Panc1 (cell line): ENCODE data around the gene DHRS12. TPM values are rescaled to one million over a fixed set of nuclear protein-coding genes. Genes with fewer than 3 reads are reported as not detected.

ENCODE experiments used
- ATAC-seq: fragments of 200-7000 bp; cut with Tn5 transposase; 2 replicates; pipeline ENCODE4 v1.9.1; 2020; ENCODE audit warnings: mild to moderate bottlenecking, moderate library complexity
- BruUV-seq: library from RNA; stranded (reverse); fragments of 400-500 nt; replicated peaks from 2 replicates; lab custom pipeline; 2021; lab: Mats Ljungman, UMichigan
- CTCF ChIA-PET: fragments of 300-600 bp; sonication (Branson Sonifier 250); formaldehyde crosslinking; loops from one replicate; lab custom pipeline; 2022; ENCODE audit warnings: antibody characterized with exemption; lab: Charles Lee
- POLR2A ChIA-PET: fragments of 300-600 bp; sonication (Branson Sonifier 250); formaldehyde crosslinking; loops from one replicate; lab custom pipeline; 2022; ENCODE audit warnings: antibody characterized with exemption; lab: Charles Lee
- DNase-seq: peaks from one replicate; pipeline ENCODE4 v3.0.0-alpha.2; 2010; ENCODE audit warnings: low read depth, low spot score
- H3K27ac ChIP-seq: 2 replicates; pipeline ENCODE4 v1.5.1; 2011; ENCODE audit warnings: mild to moderate bottlenecking, low read length, inconsistent platforms
- H3K27me3 ChIP-seq: fragments of 200-500 bp; sonication (Bioruptor generic); 2 replicates; pipeline ENCODE4 v1.6.0; 2014; ENCODE audit warnings: low read length, inconsistent platforms; ENCODE audit not compliant: control insufficient read depth, insufficient read depth
- H3K36me3 ChIP-seq: fragments of 200-500 bp; sonication (Bioruptor generic); 2 replicates; pipeline ENCODE4 v1.5.1; 2014; ENCODE audit warnings: inconsistent platforms, mild to moderate bottlenecking, low read length, moderate library complexity; ENCODE audit not compliant: control insufficient read depth, insufficient read depth
- H3K4me1 ChIP-seq: 2 replicates; pipeline ENCODE4 v1.5.1; 2011; ENCODE audit warnings: inconsistent platforms, mild to moderate bottlenecking, low read length, moderate library complexity; ENCODE audit not compliant: control insufficient read depth, insufficient read depth
- H3K4me3 ChIP-seq, 2 experiments: 2 replicates each; pipeline ENCODE4 v1.5.1; 2011 to 2012; ENCODE audit warnings: low read depth in 2 of 2, low read length in 2 of 2, mild to moderate bottlenecking in 2 of 2, inconsistent platforms in 1 of 2, moderate library complexity in 1 of 2
- H3K9me3 ChIP-seq: fragments of 200-500 bp; sonication (Bioruptor generic); 2 replicates; pipeline ENCODE4 v1.5.1; 2014; ENCODE audit warnings: low read depth, mild to moderate bottlenecking, inconsistent platforms, low read length, moderate library complexity; ENCODE audit not compliant: control insufficient read depth, insufficient read depth
- POLR2AphosphoS5 ChIP-seq: IDR thresholded peaks from 2 replicates; pipeline ENCODE4 v1.6.1; 2012; ENCODE audit warnings: mild to moderate bottlenecking, low read depth, low read length, moderate library complexity
- REST ChIP-seq, 2 experiments: IDR thresholded peaks; 2 replicates each; pipeline ENCODE4 v1.6.1; 2011 to 2012; ENCODE audit warnings: low read depth in 2 of 2, control low read depth in 1 of 2, low read length in 1 of 2, mild to moderate bottlenecking in 1 of 2, moderate library complexity in 1 of 2; ENCODE audit not compliant: insufficient read depth in 1 of 2
- SIN3A ChIP-seq: IDR thresholded peaks from 2 replicates; pipeline ENCODE4 v1.6.1; 2012; ENCODE audit warnings: low read depth, mild to moderate bottlenecking, low read length, moderate library complexity, borderline replicate concordance; ENCODE audit not compliant: insufficient read depth
- TCF7L2 ChIP-seq: IDR thresholded peaks from 2 replicates; pipeline ENCODE4 v1.6.1; 2011; ENCODE audit warnings: mild to moderate bottlenecking, low read depth, low read length, inconsistent platforms
- in situ Hi-C: cut with HindIII; loops from 2 replicates; pipeline ENCODE4 v1.10.0; 2016; ENCODE audit warnings: low sequenced_read_pairs, low pct_unique_long_range_greater_than_20kb
- intact Hi-C: fragments of 100-400 bp; cut with micrococcal nuclease; formaldehyde crosslinking; loops from one replicate; pipeline ENCODE4 v1.10.0; 2022; ENCODE audit not compliant: unreplicated experiment
- total RNA-seq: library from RNA; stranded (reverse); gene quantifications from one replicate; pipeline ENCODE4 v1.2.1, GENCODE V29; 2021; ENCODE audit not compliant: unreplicated experiment
- TF ChIP-seq, protein P1 (sequence below): fragments of 450-650 bp; IDR thresholded peaks from 2 replicates; pipeline ENCODE4 v1.5.1; 2017; ENCODE audit warnings: mild to moderate bottlenecking

Gene DHRS12
- total RNA-seq, 1 experiment from 2014 or later = 10.7 TPM

- BruUV-seq = no TSS peak
- ATAC-seq (no peak), DNase-seq (no peak)
- TF ChIP-seq, protein P1, sequence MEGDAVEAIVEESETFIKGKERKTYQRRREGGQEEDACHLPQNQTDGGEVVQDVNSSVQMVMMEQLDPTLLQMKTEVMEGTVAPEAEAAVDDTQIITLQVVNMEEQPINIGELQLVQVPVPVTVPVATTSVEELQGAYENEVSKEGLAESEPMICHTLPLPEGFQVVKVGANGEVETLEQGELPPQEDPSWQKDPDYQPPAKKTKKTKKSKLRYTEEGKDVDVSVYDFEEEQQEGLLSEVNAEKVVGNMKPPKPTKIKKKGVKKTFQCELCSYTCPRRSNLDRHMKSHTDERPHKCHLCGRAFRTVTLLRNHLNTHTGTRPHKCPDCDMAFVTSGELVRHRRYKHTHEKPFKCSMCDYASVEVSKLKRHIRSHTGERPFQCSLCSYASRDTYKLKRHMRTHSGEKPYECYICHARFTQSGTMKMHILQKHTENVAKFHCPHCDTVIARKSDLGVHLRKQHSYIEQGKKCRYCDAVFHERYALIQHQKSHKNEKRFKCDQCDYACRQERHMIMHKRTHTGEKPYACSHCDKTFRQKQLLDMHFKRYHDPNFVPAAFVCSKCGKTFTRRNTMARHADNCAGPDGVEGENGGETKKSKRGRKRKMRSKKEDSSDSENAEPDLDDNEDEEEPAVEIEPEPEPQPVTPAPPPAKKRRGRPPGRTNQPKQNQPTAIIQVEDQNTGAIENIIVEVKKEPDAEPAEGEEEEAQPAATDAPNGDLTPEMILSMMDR = no peak
- no peak for TF ChIP-seq REST (IDR thresholded peaks at IDR 0.05; ENCODE audit: insufficient read depth in 1 of 2, low read depth in 2 of 2, low read length in 1 of 2)
- ChIA-PET POLR2A (no interaction called here), CTCF (no interaction called here)
- H3K9me3 ChIP-seq = no peaks in the 10 kb centered on the region
- intact Hi-C loops (loop anchor here (10.0 kb wide), 1 partner anchor 376 kb away; no protein-coding TSS in a partner anchor), in situ Hi-C loops (no loop called here)
- H3K36me3 ChIP-seq = no peaks in the 10 kb centered on the region
- peaks cover 4% of the 10 kb centered on the region; the same call in 1 of the 2 replicates for H3K27me3 ChIP-seq
- H3K27ac ChIP-seq = no peak overlapping the region
- no peak overlapping the region for H3K4me3 ChIP-seq
- no peaks in the 10 kb centered on the region for H3K4me1 ChIP-seq
These were observed 25.0 kb upstream of the DHRS12 start for GRCh38 chr13:51828730-51829567.

DNA sequence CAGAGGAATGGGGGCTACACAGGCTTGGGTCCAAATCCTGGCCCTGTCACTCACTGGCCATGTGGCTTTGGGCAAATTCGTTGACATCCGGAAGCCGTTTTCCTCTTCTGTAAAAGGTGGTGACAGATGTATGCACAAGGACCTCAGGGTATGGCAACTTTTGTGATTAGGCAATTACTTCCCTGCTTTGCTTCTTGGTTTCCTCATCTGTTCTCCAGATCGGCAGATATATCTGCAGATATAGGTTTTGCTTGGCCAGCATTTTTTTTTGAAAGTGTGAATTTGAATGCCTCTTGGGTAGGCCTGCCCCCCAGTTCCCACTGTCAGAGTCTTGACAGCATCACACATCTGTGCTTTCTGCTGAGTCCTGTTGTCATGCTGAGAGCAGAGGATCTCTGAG lies 23.3 kb upstream of the DHRS12 start:
- H3K4me3 ChIP-seq = no peak overlapping the region
- CTCF ChIA-PET = no interaction called here
- POLR2A ChIA-PET = no interaction called here
- in situ Hi-C loops = no loop called here
- H3K4me1 ChIP-seq = no peaks in the 10 kb centered on the region
- no peak for TF ChIP-seq SIN3A
- no peak for DNase-seq
- no peaks in the 10 kb centered on the region for H3K36me3 ChIP-seq
- no peak overlapping the region for H3K27ac ChIP-seq
- no peak for ATAC-seq
- intact Hi-C loops = loop anchor here (10.0 kb wide), 1 partner anchor 378 kb away; no protein-coding TSS in a partner anchor
- H3K27me3 ChIP-seq = peaks cover 4% of the 10 kb centered on the region; the same call in 1 of the 2 replicates
- no TSS peak for BruUV-seq
- H3K9me3 ChIP-seq = no peaks in the 10 kb centered on the region

GRCh38 chr13:51826606-51827005 lies 22.6 kb upstream of the DHRS12 start:
- ATAC-seq (no peak), DNase-seq (no peak)
- no TSS peak for BruUV-seq
- intact Hi-C loops = loop anchor here (10.0 kb wide), 1 partner anchor 378 kb away; no protein-coding TSS in a partner anchor
- no peak overlapping the region for H3K27ac ChIP-seq
- peaks cover 4% of the 10 kb centered on the region; the same call in 1 of the 2 replicates for H3K27me3 ChIP-seq
- H3K4me3 ChIP-seq = no peak overlapping the region
- no peak for TF ChIP-seq TCF7L2
- TF ChIP-seq SIN3A = no peak
- TF ChIP-seq REST (IDR thresholded peaks at IDR 0.05; ENCODE audit: insufficient read depth in 1 of 2, low read depth in 2 of 2, low read length in 1 of 2) = no peak
- TF ChIP-seq, protein P1 = no peak
- TF ChIP-seq POLR2AphosphoS5 = no peak
- ChIA-PET POLR2A (no interaction called here), CTCF (no interaction called here)
- H3K36me3 ChIP-seq = no peaks in the 10 kb centered on the region
- in situ Hi-C loops = no loop called here
- H3K9me3 ChIP-seq = no peaks in the 10 kb centered on the region
- H3K4me1 ChIP-seq = no peaks in the 10 kb centered on the region
